ENCODE measurements around the gene INTS14. TPM values are rescaled to one million over a fixed set of nuclear protein-coding genes. Genes with fewer than 3 reads are reported as not detected.

Gene INTS14
- total RNA-seq, 1 experiment from 2014 or later: 53.7 TPM

DNA sequence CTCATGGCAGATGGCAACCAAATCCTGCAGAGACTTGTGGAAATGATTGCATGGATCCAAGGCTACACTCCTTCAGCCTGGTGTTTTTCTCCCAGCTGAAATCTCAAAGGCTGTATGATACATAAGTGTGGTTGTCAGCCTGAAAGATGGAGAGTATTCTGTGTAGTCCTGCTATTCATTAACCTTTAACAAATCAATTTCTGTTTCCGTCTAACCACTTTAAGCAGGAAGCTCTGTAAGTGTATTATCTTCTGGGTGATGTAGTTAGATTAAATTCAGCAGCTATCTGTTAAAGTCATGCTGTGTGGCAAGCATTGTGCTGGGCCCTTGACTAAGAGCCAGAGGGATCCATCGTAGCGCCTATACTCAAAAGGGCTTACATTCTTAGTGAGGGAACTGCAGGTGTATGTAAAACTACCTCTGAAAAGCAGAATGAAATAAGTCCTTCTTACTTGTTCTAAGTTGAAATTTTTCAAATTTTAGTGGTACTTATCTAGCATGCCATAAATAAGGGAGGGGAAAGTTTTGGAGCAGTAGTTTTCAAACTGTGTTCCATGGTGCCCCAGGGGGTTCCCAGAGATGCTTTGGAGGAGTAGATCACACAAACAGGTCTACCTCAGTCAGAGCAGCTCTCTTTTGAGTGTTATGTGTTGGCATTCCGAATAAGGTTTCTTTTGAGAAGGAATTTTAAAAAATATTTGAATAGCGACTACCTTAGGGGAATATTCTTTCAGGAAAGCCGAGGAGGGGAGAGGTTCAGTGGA, 51.8 kb downstream of the INTS14 start:
- POLR2A ChIA-PET (ENCODE audit: unreplicated experiment): interaction anchor here (0.6 kb wide), 1 partner anchor 823 kb away, joined by 11 read pairs; no protein-coding TSS in a partner anchor
- no peaks in the 10 kb centered on the region; the same call in 1 of the 2 replicates for H3K36me3 ChIP-seq (ENCODE audit: low read depth)

DNA sequence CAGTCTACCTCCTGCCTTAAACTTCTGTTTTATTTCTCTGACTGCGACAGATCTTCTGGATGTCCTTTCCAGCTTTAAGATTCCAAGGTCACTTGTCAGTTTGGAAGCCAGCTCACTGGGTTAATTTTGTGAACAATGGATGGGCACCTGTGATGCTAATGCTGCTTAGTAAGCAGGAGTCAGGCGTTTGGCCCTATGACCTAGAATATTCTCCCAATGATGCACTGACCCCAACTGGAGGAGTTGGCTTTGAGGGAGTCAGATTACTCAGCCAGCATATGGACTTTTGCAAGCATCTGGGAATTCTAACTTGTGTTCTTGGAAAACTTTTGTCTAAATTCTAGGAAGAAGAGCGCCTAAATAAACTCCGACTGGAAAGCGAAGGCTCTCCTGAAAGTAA, 52.6 kb downstream of the INTS14 start:
- intact Hi-C loops (cut with micrococcal nuclease; ENCODE audit: unreplicated experiment): no loop called here
- Histone ChIP-seq H3F3A (ENCODE audit: insufficient read depth, low read depth) (no peaks in the 10 kb centered on the region), H3K79me2 (ENCODE audit: low read depth) (no peaks in the 10 kb centered on the region), H4K20me1 (ENCODE audit: insufficient read depth) (no peaks in the 10 kb centered on the region), H2AFZ (no peak overlapping the region), H3K36me3 (ENCODE audit: low read depth) (no peaks in the 10 kb centered on the region; the same call in 1 of the 2 replicates), H3K4me1 (replicated peaks; ENCODE audit: insufficient read depth) (no peaks in the 10 kb centered on the region), H3K4me2 (no peak overlapping the region), H3K4me3 (no peak overlapping the region), H3K27me3 (ENCODE audit: insufficient read depth, low read depth) (no peaks in the 10 kb centered on the region), H3K27ac (no peak overlapping the region), H3K9me2 (ENCODE audit: insufficient read depth) (no peaks in the 10 kb centered on the region), H3K9me3 (ENCODE audit: insufficient read depth, low read depth) (no peaks in the 10 kb centered on the region)
- CTCF ChIA-PET: no interaction called here
- BruUV-seq (replicated peaks): no TSS peak
- POLR2A ChIA-PET (ENCODE audit: unreplicated experiment): no interaction called here
- no peak for DNase-seq
- no peak for TF ChIP-seq EZH2 (IDR thresholded peaks at IDR 0.05; ENCODE audit: low read depth)
- TF ChIP-seq, protein P1, sequence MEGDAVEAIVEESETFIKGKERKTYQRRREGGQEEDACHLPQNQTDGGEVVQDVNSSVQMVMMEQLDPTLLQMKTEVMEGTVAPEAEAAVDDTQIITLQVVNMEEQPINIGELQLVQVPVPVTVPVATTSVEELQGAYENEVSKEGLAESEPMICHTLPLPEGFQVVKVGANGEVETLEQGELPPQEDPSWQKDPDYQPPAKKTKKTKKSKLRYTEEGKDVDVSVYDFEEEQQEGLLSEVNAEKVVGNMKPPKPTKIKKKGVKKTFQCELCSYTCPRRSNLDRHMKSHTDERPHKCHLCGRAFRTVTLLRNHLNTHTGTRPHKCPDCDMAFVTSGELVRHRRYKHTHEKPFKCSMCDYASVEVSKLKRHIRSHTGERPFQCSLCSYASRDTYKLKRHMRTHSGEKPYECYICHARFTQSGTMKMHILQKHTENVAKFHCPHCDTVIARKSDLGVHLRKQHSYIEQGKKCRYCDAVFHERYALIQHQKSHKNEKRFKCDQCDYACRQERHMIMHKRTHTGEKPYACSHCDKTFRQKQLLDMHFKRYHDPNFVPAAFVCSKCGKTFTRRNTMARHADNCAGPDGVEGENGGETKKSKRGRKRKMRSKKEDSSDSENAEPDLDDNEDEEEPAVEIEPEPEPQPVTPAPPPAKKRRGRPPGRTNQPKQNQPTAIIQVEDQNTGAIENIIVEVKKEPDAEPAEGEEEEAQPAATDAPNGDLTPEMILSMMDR (conservative IDR thresholded peaks at IDR 0.05): no peak

More for the DNA sequence above, 51.8 kb downstream of the INTS14 start:
- Histone ChIP-seq H3F3A (ENCODE audit: insufficient read depth, low read depth) (no peaks in the 10 kb centered on the region), H2AFZ (no peak overlapping the region), H4K20me1 (ENCODE audit: insufficient read depth) (no peaks in the 10 kb centered on the region), H3K4me2 (no peak overlapping the region), H3K4me3 (no peak overlapping the region), H3K4me1 (replicated peaks; ENCODE audit: insufficient read depth) (no peaks in the 10 kb centered on the region), H3K9me3 (ENCODE audit: insufficient read depth, low read depth) (no peaks in the 10 kb centered on the region), H3K79me2 (ENCODE audit: low read depth) (no peaks in the 10 kb centered on the region), H3K27ac (no peak overlapping the region), H3K9me2 (ENCODE audit: insufficient read depth) (no peaks in the 10 kb centered on the region), H3K27me3 (ENCODE audit: insufficient read depth, low read depth) (no peaks in the 10 kb centered on the region)
- TF ChIP-seq, protein P1 (conservative IDR thresholded peaks at IDR 0.05): no peak
- no peak for TF ChIP-seq EZH2 (IDR thresholded peaks at IDR 0.05; ENCODE audit: low read depth)
- no peak for DNase-seq
- intact Hi-C loops (cut with micrococcal nuclease; ENCODE audit: unreplicated experiment): no loop called here
- CTCF ChIA-PET: no interaction called here
- BruUV-seq (replicated peaks): no TSS peak

DNA sequence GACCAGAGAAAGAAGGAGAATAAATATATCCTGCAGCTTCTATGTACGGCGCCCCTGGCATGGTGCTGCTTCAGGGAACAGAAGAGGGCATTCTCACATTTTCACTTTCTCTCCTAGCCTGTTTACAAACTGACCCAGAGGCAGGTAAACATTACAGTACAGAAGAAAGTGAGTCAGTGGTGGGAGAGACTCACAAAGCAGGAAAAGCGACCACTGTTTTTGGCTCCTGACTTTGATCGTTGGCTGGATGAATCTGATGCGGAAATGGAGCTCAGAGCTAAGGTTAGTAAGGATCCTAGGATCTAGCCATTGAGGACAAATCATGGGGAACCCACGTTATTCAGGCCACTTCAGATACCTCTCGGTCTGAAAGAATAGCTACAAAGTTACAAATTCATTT, 54.3 kb downstream of the INTS14 start:
- no peaks in the 10 kb centered on the region for H3K36me3 ChIP-seq (ENCODE audit: low read depth)
- no peaks in the 10 kb centered on the region for H3K4me1 ChIP-seq (replicated peaks; ENCODE audit: insufficient read depth)
- H3K9me2 ChIP-seq (ENCODE audit: insufficient read depth): no peaks in the 10 kb centered on the region
- no peak for DNase-seq
- no peaks in the 10 kb centered on the region for H4K20me1 ChIP-seq (ENCODE audit: insufficient read depth)
- H3K4me2 ChIP-seq: no peak overlapping the region
- H3K79me2 ChIP-seq (ENCODE audit: low read depth): no peaks in the 10 kb centered on the region
- H3K27ac ChIP-seq: no peak overlapping the region
- no peaks in the 10 kb centered on the region for H3F3A ChIP-seq (ENCODE audit: insufficient read depth, low read depth)
- no peak overlapping the region for H3K4me3 ChIP-seq
- no peaks in the 10 kb centered on the region for H3K27me3 ChIP-seq (ENCODE audit: insufficient read depth, low read depth)
- ChIA-PET CTCF (no interaction called here), POLR2A (ENCODE audit: unreplicated experiment) (no interaction called here)
- intact Hi-C loops (cut with micrococcal nuclease; ENCODE audit: unreplicated experiment): no loop called here
- no TSS peak for BruUV-seq (replicated peaks)
- H3K9me3 ChIP-seq (ENCODE audit: insufficient read depth, low read depth): no peaks in the 10 kb centered on the region
- TF ChIP-seq, protein P1 (conservative IDR thresholded peaks at IDR 0.05): no peak
- TF ChIP-seq EZH2 (IDR thresholded peaks at IDR 0.05; ENCODE audit: low read depth): no peak
- no peak overlapping the region for H2AFZ ChIP-seq

Measured in PC-9 (cell line).